ENCODE data around the gene ARID5A. TPM values are rescaled to one million over a fixed set of nuclear protein-coding genes. Genes with fewer than 3 reads are reported as not detected.

The ARID5A gene
- total and polyA plus RNA-seq, 2 of the 13 experiments (the other 11 are each of a cell fraction or from before 2014, with no cell fraction given): 6.0 to 9.5 TPM

- TF ChIP-seq ATF6 (CRISPR knock-in tag; conservative IDR thresholded peaks at IDR 0.05): no peak
- TF ChIP-seq CSRNP1 (CRISPR knock-in tag; IDR thresholded peaks at IDR 0.05): peak; percentile 85
- TF ChIP-seq, protein P1, sequence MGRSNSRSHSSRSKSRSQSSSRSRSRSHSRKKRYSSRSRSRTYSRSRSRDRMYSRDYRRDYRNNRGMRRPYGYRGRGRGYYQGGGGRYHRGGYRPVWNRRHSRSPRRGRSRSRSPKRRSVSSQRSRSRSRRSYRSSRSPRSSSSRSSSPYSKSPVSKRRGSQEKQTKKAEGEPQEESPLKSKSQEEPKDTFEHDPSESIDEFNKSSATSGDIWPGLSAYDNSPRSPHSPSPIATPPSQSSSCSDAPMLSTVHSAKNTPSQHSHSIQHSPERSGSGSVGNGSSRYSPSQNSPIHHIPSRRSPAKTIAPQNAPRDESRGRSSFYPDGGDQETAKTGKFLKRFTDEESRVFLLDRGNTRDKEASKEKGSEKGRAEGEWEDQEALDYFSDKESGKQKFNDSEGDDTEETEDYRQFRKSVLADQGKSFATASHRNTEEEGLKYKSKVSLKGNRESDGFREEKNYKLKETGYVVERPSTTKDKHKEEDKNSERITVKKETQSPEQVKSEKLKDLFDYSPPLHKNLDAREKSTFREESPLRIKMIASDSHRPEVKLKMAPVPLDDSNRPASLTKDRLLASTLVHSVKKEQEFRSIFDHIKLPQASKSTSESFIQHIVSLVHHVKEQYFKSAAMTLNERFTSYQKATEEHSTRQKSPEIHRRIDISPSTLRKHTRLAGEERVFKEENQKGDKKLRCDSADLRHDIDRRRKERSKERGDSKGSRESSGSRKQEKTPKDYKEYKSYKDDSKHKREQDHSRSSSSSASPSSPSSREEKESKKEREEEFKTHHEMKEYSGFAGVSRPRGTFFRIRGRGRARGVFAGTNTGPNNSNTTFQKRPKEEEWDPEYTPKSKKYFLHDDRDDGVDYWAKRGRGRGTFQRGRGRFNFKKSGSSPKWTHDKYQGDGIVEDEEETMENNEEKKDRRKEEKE (IDR thresholded peaks at IDR 0.05): no peak
- no peak for TF ChIP-seq CREBL2 (CRISPR knock-in tag; IDR thresholded peaks at IDR 0.05; ENCODE audit: borderline replicate concordance)
- TF ChIP-seq ZNF567 (CRISPR knock-in tag; IDR thresholded peaks at IDR 0.05; ENCODE audit: borderline replicate concordance): no peak
- TF ChIP-seq KIAA2018 (CRISPR knock-in tag; IDR thresholded peaks at IDR 0.05; ENCODE audit: borderline replicate concordance): no peak
- TF ChIP-seq GLMP (CRISPR knock-in tag; IDR thresholded peaks at IDR 0.05; ENCODE audit: borderline replicate concordance): no peak
- no peak for TF ChIP-seq ZSCAN22 (CRISPR knock-in tag; IDR thresholded peaks at IDR 0.05)
- TF ChIP-seq ZNF468 (CRISPR knock-in tag; IDR thresholded peaks at IDR 0.05): no peak
- TF ChIP-seq ZNF558 (CRISPR knock-in tag; IDR thresholded peaks at IDR 0.05; ENCODE audit: borderline replicate concordance): no peak
Observed at GRCh38 chr2:96556441-96557330, 20.1 kb downstream of the ARID5A start (continued).
